Inflammatory macrophage treated with lipopolysaccharide for 4 hours (primary cell): Measurements from ENCODE around the gene AHSA1.
"Not testable (repeated sequence)": the region's sequence is repeated elsewhere in the genome, so short reads cannot be mapped to it uniquely, and the experiment has no call there.

Source experiments
- DNase-seq: peaks from one replicate; pipeline ENCODE4 v3.0.0-alpha.2; 2020

AHSA1 gene

DNA sequence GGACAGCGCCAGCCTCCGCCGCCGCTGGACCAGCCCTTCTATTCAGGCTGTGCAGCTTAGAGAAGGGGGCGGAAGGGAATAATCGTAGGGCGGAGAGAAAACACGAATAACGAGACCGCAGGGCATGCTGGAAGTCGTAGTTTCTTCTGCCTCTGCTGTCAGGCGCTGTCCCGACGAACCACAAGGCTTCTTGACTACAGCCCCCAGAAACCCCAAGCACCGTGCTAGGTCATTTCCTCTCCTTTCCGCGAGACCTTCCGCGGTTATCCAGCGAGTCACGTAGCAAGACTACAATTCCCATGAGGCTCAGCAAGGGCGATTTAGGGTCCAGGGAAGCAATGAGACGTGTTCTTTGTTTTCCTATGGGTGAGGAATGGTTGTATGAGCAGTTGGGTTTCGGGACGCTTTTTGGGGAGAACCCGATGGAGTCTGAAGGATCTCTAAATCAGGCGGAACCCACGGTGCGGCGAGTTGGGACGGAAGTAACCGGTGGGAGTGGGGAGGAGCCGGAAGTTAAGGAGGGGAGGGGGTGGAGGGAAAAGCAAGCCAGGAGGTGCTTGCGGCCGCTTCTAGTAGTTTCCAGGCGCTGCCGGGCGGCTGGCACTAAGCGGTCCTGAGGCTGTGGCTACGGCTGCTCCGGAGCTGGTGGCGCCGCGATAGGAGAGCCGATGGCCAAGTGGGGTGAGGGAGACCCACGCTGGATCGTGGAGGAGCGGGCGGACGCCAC is at the start of gene AHSA1, which contains the start of gene VIPAS39:
TSS of gene AHSA1 (plus strand) at position 572 of the 727 bp plus-strand sequence. CDS start at position 669, 97 bp downstream.
TSS of gene VIPAS39 (minus strand) at position 80 of the 727 bp plus-strand sequence. CDS start 3,499 bp downstream, outside the sequence.
- DNase-seq, result peak; percentile 99

DNA sequence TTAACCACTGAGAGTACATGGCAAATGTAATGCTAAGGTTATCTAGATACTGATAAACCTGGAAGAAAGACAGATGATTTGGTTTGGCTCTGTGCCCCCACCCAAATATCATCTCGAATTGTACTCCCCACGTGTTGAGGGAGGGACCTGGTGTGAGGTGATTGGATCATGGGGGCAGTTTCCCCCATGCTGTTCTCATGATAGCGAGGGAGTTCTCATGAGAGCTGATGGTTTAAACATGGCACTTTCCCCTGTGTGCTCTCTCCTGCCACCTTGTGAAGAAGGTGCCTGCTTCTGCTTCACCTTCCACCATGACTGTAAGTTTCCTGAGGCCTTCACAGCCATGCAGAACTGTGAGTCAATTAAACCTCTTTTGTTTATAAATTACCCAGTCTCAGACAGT is 48.8 kb upstream of the AHSA1 start:
- no peak for DNase-seq

DNA sequence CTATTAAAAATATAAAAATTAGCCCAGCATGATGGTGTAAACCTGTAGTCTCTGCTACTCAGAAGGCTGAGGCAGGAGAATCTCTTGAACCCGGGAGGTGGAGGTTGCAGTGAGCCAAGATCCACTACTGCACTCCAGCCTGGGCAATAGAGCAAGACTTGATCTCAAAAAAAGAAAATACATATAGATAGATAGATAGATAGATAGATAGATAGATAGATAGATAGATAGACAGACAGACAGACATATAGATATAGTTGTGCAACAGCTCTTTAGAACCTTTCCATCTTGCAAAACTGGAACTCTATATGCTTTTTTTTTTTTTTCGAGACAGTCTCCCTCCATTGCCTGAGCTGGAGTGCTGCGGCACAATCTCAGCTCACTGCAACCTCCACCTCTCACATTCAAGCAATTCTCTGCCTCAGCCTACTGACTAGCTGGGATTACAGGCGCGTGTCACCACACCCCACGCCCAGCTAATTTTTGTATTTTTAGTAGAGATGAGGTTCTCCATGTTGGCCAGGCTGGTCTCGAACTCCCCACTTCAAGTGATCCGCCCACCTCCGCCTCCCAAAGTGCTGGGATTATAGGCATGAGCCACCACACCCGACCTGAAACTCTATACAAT is 42.4 kb upstream of the AHSA1 start:
- DNase-seq, result not testable (repeated sequence)

DNA sequence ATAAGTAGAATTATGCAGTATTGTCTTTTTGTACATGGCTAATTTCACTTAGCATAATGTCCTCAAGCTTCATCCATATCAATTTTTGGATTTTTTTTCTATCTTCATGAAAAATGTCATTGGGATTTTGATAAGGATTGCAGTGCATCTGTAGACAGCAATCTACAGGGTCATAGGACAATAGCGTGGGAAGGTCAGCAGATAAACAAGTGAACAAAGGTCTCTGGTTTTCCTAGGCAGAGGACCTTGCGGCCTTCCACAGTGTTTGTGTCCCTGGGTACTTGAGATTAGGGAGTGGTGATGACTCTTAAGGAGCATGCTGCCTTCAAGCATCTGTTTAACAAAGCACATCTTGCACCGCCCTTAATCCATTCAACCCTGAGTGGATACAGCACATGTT is 41.8 kb upstream of the AHSA1 start:
- DNase-seq, result not testable (repeated sequence)

DNA sequence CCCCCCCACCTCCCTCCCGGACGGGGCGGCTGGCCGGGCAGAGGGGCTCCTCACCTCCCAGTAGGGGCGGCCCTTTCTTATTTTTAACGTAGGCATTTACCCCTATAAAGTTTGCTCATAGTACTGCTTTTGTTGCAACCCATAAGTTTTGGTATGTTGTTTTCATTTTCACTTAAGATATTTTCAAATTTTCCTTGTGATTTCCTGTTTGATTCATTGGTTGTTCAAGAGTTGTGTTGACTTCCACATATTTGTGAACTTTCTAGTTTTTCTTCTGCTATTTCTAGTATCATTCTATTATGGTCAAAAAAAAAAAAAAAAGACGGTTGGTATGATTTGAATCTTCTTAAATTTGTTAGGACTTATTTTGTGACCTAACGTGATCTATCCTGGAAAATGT is 41.1 kb upstream of the AHSA1 start:
- peak; percentile 65 for DNase-seq

DNA sequence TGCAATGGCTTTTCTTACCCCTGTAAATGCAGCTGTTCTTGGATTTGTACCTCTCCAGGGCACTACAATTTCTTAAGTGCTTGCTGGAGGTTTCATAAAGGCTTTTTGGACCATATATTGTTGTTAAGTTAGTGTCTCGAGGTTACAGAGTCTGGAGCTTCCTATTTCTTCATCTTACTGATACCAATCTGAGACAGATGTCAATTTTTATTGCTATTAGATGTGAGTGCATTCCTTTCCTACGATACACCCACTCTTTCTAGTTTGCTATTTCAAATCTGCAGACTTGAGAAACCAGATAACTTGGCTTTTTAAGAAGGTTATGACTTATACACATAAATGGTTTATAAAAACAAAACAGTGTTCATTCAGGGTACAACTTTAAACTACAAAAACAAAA is 36.7 kb upstream of the AHSA1 start:
- no peak for DNase-seq

DNA sequence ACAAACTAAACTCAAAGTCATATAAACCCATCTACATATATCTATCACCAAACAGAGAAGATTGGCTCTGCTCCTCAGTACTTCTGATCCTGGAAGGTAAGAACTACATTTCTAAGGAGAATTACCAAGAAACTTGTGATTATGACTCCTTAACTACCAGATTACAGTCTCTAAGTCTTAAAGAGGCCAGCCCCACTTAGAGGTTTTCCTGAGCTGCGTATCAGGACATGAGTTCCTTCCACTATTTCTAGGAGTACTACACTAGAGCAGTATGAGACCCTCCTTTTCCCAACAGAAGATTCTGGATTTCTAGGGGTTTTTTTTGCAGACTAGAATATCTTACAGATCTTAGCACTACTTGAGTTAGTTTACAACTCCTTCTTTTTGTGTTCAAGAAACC is 34.5 kb upstream of the AHSA1 start, which contains the start of gene NOXRED1:
TSS of gene NOXRED1 (minus strand) at position 101 of the 400 bp plus-strand sequence. CDS start 634 bp downstream, outside the sequence.
- no peak for DNase-seq

DNA sequence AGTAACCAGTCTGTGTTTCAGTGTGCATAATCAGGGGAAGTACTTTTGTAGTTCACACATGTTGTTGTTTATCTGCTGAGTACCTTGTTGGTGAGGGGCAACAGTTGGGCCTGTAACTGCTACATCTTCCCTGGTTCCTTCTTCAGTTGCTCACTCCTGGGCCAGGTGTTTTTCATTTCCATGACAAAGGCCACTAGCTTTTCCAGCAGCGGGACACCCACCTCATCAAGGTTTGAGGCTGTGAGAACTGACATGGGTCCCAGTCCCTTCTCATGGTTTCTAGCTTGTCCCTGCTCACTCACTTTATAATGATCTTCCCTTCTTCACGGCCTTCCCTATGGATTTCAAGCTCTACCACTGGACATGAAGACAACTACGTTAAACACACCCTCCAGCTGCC is 33.0 kb upstream of the AHSA1 start:
- no peak for DNase-seq

DNA sequence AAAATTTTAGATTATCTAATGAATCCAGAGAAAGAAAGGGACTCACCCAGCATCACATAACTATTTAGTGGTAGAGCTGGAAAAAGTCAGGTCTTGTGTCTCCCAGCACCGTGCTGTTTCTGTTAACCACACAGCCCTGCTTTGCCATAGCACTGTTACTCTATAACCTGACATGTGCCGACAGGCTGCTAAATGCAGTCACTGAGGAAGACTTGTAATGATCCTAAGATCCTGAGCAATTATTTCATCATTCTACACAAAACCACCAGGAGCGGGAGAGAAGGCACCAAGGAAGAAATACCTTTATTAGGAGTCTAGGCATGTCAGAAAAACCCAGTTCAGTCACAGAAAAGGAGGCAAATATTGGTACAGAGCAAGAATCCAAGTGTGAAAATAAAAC is 31.5 kb upstream of the AHSA1 start:
- DNase-seq, result no peak

DNA sequence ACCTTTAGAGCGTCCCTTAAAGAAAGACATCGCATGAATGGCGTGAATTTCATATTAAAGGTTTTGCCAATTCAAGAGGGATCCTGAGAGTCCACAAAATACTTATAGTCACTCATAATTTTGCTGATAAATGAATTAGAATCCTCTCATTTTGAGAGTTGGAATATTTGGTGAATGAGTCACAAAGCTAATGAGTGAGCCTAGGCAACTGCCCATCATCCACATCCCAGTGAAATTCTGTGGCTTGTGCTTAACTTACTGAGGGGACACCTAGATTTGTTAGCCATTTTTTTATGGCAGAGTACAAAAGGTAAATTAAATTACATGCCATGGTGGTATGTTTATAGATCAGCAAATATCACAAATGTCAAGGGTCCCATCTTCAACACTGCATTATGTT is 21.9 kb upstream of the AHSA1 start:
- no peak for DNase-seq

DNA sequence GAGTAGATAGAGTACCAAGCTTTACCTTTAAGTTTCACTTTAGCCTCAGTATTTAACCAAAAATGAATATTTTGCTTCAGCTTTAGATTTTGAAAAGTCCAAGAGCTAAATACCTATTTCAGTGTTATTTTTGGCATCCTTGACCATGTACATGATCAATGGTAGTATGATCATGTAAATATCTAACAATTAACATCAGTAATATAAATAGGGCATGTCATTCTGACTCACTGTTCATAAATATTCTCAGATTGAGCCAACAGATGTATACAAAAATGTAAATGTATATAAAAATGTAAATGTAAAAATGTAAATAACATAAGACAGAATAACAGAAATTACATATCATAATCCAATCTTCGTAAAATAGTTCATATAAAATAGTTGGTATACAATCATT is 19.3 kb upstream of the AHSA1 start:
- no peak for DNase-seq

DNA sequence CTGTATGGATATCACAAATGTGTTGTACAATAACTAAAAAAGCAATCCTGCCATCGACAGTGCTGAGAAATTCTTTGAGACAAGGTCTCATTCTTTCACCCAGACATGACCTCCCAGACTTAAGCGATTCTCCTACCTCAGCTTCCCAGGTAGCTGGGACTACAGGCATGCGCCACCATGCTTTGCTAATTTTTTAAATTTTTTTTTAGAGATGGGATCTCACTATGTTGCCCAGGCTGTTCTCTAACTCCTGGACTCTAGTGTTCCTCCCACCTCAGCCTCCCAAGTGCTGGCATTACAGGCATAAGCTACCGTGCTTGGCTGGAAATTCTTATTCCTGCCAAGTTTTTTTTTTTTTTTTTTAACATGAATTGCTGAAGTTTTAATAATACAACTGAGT is 18.0 kb upstream of the AHSA1 start:
- no peak for DNase-seq

DNA sequence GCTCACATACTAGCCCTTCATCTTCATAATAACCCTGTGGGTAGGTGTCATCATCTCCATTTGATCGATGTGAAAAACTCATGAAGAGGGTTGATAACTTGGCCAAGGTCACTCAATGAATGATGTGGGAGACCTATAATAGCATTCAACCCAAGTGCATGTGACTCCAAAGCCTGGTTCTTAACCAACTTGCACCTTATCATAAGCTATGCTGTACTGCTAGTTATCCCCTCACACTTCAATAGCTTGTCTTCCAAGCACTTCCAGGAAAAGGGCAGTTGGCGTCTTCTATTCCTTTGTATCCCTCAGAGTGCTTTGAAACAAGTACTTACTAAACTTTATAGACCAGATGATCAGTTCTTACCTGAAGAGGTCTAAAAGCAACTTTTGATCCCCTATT is 15.7 kb upstream of the AHSA1 start:
- DNase-seq, result no peak

DNA sequence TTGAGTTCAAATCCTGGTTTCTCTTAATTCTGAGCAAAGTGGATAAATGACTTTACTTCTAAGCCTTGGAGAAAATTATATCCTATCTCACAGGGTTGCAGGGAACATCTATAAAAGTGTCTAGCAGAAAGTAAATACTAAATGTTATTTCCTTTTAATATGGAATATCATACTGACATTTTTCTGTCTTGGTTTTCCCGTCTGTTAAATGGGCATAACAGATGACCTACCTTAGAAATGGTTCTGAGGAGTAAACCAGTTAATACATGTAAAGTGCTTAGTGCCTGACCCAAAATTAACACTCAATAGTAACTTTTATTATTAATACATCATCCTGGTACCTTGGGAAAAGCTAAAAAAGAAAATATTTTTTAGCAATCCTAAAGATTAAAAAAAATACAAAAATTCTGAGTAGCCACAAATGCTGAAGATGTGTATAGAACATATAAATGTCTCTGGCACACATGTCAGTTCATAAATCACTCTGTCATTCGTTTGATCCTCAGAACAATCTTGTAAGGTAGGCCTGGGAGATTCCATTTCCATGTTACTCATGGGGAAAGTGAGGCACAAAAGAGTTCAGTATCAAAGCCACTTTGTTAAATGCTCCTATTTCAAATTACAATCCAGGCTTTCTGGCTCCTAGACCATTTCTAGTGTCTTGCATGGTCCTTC is 1.8 kb upstream of the AHSA1 start:
- no peak for DNase-seq

DNA sequence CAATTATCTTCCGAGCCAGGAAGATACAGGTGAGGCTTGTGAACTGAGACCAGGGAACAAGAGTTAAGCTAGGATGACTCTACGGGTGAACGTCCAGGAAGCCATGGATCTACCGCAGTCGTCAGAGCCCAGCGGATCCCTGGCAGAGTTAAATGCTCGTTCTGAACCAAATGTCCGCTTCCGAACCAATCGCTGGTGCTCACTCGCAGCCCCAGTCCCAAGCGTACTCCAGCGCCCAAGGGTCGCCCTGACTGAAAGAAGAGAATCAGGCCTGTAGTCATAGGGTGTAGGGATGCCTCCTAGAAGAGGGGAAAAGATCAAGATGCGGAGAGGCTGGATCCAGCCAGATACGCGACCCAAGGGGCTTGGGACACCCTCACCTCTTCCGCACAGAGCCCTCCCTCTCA is 775 bp upstream of the AHSA1 start:
- no peak for DNase-seq

DNA sequence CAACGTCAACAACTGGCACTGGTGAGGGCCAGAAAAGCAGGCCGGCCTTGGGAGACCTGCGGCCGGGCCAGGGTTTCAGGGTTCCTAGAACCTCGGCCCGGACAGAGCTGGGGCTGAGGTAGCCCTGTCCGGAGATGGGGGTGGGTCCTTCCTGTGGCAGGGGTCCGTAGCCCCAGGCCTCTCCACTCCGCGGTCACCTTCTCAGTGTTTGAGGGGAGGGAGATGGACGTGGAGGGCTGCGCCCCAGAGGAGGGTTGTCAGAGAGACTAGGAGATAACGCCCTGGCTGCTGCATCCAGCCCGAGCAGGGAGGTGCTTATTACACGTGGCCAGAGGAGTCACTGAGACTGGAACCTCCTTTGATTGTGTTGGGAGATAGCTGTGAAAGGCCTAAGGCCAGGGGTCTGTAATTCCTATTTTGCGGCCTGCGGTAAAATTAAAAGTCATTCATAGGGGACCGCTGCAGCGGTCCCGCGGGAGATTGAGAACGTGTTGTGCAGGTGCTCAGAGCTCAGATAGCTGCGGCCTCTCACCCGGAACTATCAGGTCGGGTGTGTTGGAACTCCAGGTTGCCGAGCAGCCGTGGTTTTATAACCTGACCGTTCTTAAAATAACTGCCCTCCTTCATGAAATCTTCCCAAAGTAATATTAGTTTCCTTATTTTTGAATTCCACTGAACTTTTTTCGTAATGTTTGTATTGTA is 507 bp downstream of the AHSA1 start:
- DNase-seq, result peak; percentile 23

DNA sequence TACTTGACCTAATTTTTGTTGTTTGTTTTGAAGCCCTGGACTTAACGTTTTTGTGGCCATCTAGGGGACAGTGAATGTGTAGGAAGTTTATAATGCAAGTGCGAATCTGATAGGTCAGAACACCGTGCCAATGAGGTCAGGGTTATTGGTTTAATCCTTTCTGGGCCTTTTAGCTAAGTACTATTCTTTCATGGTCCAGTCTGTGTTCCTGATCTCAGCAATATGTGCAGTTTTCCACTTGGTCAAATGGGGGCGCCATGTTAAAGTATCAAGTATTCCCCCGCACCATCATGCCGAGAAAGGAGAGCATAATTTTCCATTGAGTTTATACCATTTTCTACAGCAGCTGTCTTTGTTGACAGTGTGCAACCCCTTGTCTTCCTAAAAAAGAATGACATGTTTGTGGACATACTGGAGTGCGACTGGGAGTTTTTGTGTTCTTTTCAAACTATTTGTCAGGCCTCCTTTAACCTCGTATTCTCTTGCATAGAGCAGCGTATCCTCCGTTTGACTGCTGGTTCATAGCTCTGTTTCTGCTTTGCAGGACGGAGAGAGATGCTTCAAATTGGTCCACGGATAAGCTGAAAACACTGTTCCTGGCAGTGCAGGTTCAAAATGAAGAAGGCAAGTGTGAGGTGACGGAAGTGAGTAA is 1.3 kb downstream of the AHSA1 start:
- peak; percentile 75 for DNase-seq

DNA sequence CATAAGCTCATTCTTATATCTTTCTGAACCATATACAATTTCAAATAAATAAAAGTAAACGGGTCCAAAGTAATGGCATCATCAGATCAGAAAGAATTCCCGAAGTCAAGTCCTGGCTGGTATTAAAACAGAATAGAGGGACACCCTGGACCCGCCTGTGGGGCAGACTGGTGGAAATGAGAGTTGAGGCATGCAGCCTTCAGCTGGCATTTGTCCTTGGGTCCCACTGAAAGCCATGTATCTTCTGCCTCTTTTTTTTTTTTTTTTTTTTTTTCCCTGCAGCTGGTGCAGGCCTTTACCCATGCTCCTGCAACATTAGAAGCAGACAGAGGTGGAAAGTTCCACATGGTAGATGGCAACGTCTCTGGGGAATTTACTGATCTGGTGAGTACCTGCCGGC is 9.9 kb downstream of the AHSA1 start:
- DNase-seq, result no peak

DNA sequence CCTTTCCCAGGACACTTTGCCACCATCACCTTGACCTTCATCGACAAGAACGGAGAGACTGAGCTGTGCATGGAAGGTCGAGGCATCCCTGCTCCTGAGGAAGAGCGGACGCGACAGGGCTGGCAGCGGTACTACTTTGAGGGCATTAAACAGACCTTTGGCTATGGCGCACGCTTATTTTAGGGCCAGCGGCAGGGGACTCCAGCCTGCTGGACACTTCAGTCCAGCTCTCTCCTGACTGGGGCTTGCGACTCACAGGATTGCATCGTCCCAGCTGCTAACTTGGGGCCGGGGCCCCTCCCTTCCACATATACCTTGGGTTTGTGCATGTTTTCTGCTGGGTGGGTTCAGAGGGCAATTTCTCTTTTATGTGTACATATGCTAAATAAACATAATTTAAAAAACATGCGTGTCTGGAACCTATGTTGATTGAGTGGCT is 11.2 kb downstream of the AHSA1 start:
- DNase-seq, result no peak

DNA sequence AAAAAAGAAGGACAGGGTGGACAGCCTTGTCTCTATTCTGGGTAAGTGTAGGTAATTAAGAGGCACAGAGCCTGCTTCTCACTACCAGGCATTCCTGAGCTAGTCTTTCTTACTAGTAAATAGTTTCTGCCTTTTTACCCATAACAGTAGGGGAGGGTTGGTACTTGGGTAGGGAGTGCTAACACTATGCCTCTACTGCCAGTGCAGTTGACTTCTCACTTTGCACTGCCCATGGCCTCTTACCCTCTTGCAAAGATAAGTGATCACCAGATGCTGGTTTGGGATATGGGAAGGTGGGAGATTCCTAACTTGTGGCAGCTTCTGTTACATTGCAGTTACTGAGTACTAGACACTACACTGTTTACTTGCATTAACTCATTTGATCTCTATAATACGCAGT is 11.6 kb downstream of the AHSA1 start:
- no peak for DNase-seq

DNA sequence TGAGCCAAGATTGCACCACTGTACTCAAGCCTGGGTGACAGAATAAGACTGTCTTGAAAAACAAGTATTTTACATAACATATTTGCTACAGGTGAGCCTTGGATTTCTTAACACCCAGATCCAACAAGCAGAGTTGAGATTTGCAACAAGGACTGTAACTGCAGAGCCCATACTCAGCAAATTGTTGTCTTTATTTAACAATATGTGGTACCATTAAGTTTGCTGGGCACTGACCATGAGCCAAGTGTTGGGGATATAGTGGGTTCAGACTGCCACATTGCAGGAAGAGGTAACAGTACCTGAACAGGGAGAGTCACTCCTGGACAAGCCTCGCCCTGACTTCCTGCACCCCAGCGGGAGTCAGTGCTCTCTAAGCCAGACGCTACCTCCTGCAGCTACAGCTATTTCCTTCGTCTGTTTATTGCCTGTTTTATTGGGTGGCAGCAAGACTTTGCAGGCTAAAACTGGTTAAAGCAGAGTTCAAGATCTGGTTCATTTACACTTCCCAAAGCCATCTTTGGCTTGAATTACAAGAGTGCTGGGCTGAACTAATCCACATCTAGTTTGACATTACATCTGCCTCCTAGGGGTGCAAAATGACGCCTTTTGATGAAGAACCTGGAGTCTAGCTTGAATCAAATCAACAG is 12.5 kb downstream of the AHSA1 start:
- no peak for DNase-seq

DNA sequence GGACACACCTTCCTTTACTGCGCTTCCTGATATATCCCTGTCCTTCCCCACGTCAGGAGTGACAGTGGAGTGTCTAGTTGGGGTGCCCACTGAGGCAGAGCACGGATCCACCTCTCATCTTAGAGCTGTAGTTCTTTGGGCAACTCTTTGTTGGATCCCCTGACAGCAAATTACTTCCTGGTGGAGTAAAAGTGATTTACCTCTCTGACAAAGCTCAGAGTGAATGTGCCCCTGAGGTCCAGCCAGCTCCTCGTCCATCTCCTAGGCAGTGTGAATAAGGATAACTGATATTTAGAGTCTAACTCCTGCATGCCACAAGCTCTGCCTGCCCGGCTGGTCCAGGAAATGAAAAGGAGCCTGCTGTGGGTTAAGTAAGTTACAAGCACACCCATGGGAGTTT is 16.0 kb downstream of the AHSA1 start:
- DNase-seq, result no peak
